ENCODE results near the gene DENND2D. TPM values are rescaled to one million over a fixed set of nuclear protein-coding genes. Genes with fewer than 3 reads are reported as not detected.

DENND2D gene
- total RNA-seq, 1 experiment from 2014 or later = 0.11 TPM

GRCh38 chr1:111198836-111199235 lies 1.6 kb downstream of the DENND2D start:
- Histone ChIP-seq H3K79me1 (ENCODE audit: insufficient read depth, low read depth, low read length, poor library complexity, severe bottlenecking) (no peaks in the 10 kb centered on the region), H3K79me2 (ENCODE audit: insufficient read depth, low read length) (no peaks in the 10 kb centered on the region), H4K5ac (ENCODE audit: insufficient read length, low read depth, low read length) (no peak overlapping the region), H3K56ac (ENCODE audit: insufficient read length, low read depth, low read length) (no peak overlapping the region), H3K14ac (ENCODE audit: insufficient read depth, low read length) (no peak overlapping the region), H3K9ac (ENCODE audit: extremely low read depth, insufficient read length, low read length) (no peak overlapping the region), H2BK120ac (ENCODE audit: low read depth, low read length, poor library complexity, severe bottlenecking) (no peak overlapping the region), H2BK15ac (ENCODE audit: low read depth, low read length) (no peak overlapping the region), H4K20me1 (ENCODE audit: control insufficient read depth, insufficient read depth, insufficient read length) (no peaks in the 10 kb centered on the region), H2AFZ (ENCODE audit: low read length) (no peak overlapping the region), H3K18ac (ENCODE audit: insufficient read length, low read depth, low read length) (no peak overlapping the region), H2BK12ac (ENCODE audit: insufficient read length, low read depth, low read length) (no peak overlapping the region), H2BK5ac (ENCODE audit: insufficient read length, low read length) (no peak overlapping the region), H3K27me3 (ENCODE audit: insufficient read depth, low read length) (no peaks in the 10 kb centered on the region), H4K91ac (ENCODE audit: insufficient read length, low read depth, low read length) (no peak overlapping the region), H4K8ac (replicated peaks; ENCODE audit: insufficient read length, low read depth, low read length) (no peak overlapping the region), H2BK20ac (ENCODE audit: low read depth, low read length, poor library complexity, severe bottlenecking) (no peak overlapping the region), H3K4me2 (ENCODE audit: insufficient read depth, insufficient read length, low read length) (no peak overlapping the region), H3K23me2 (ENCODE audit: insufficient read length, low read depth, low read length, poor library complexity, severe bottlenecking) (no peaks in the 10 kb centered on the region), H3T11ph (ENCODE audit: low read length) (no peak overlapping the region), H3K9me3 (ENCODE audit: control insufficient read depth, low read depth, low read length) (no peaks in the 10 kb centered on the region), H3K27ac (ENCODE audit: insufficient read length, low read depth, low read length) (no peak overlapping the region), H3K4ac (ENCODE audit: low read depth, low read length) (no peak overlapping the region), H2AK5ac (ENCODE audit: insufficient read length, low read length) (no peak overlapping the region), H3K23ac (ENCODE audit: insufficient read length, low read depth, low read length) (no peak overlapping the region), H3K4me1 (ENCODE audit: insufficient read depth, low read length) (no peaks in the 10 kb centered on the region)
- no peaks in the 10 kb centered on the region; a peak in 1 of 7 replicates for H3K36me3 Mint-ChIP-seq (ENCODE audit: insufficient read depth in 1 of 3, low read depth in 3 of 3)
- peaks cover 0 to 2% of the 10 kb centered on the region in 2 experiments; a peak in 1 of 5 replicates for H3K9me3 Mint-ChIP-seq
- H3K27me3 Mint-ChIP-seq (ENCODE audit: low read depth) = peaks cover 2% of the 10 kb centered on the region
- DNase-seq = no peak
- H3K4me1 Mint-ChIP-seq = peaks cover 5 to 12% of the 10 kb centered on the region in 2 experiments
- WGBS (ENCODE audit: extremely low coverage, insufficient read length, low lambda C conversion rate) = no CpG with 5 or more reads among the region's 5 CpGs
- H3K4me3 Mint-ChIP-seq = no peak overlapping the region
- H3K27ac Mint-ChIP-seq = no peak overlapping the region
- TF ChIP-seq CTCF (conservative IDR thresholded peaks at IDR 0.05) = no peak

Data from H9 (cell line).